Progenitor cell of endocrine pancreas (in vitro differentiated cells): Measurements from ENCODE around the gene RAET1G. TPM values are rescaled to one million over a fixed set of nuclear protein-coding genes. Genes with fewer than 3 reads are reported as not detected.
"Not testable (repeated sequence)": the region's sequence is repeated elsewhere in the genome, so short reads cannot be mapped to it uniquely, and the experiment has no call there.

Experiments used
- DNase-seq: peaks from one replicate; pipeline ENCODE4 v3.0.0; 2021; ENCODE audit warnings: low spot score; ENCODE audit not compliant: unreplicated experiment
- H3K27ac Mint-ChIP-seq: 2 replicates; pipeline ENCODE4 v1.8.0; 2021; ENCODE audit warnings: mild to moderate bottlenecking, moderate library complexity, mixed read lengths
- H3K27me3 Mint-ChIP-seq: 2 replicates; pipeline ENCODE4 v1.8.0; 2021; ENCODE audit warnings: mixed read lengths
- H3K36me3 Mint-ChIP-seq: 2 replicates; pipeline ENCODE4 v1.8.0; 2022; ENCODE audit warnings: mixed read lengths; ENCODE audit not compliant: insufficient read depth
- H3K4me1 Mint-ChIP-seq: 2 replicates; pipeline ENCODE4 v1.8.0; 2021; ENCODE audit warnings: low read depth, mixed read lengths
- H3K4me3 Mint-ChIP-seq: 2 replicates; pipeline ENCODE4 v1.8.0; 2021; ENCODE audit warnings: low read depth, mild to moderate bottlenecking, moderate library complexity, mixed read lengths
- H3K9me3 Mint-ChIP-seq: 2 replicates; pipeline ENCODE4 v1.8.0; 2021; ENCODE audit warnings: low read depth, mixed read lengths
- total RNA-seq: library from RNA; stranded (reverse); gene quantifications from 2 replicates; pipeline ENCODE4 v1.2.1, GENCODE V29; 2021
- TF ChIP-seq, protein P1 (sequence below): fragments of 200-600 bp; sonication (generic); IDR thresholded peaks from one replicate; pipeline ENCODE4 v1.5.0; 2021; ENCODE audit warnings: antibody characterized with exemption, mild to moderate bottlenecking; ENCODE audit not compliant: unreplicated experiment

The RAET1G gene
- total RNA-seq, 1 donor from 2014 or later = not detected

DNA sequence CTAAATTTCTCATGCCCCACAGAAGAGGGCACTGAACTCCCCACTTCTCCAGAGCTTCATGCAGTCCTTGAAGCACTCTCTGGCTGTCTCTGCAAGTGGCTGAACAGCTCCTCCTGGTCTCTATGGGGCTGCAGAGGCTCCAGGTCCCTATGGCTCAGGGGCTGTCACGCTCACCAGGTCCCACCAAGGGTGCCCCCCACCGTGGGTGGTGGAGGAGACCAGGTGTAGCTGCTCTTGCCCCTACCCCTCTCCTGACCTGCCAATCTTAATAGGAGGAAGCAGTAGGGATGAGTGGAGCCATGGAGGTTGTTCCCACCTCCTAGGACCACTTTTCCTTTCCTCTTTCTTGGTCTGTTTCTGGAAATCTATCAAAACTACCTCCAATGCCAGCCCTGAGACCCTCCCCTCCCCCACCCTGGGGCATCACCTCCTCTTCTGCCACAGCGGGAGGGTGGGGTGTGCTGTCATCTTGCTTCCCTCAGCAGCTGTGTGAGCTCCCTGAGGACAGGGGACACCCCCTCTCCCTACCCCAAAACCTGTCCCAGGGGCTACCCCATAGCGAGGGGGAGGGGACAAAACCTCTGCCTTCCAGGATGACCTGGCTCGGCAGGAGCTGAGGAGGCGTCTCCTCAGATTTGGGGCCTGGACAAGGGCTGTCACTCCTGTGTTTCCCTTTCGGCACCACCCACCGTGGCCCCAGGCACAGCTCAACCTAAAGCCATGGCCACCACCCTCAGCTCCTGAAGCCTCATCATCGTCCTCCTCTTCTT, 13.0 kb downstream of the RAET1G start:
- TF ChIP-seq, protein P1, sequence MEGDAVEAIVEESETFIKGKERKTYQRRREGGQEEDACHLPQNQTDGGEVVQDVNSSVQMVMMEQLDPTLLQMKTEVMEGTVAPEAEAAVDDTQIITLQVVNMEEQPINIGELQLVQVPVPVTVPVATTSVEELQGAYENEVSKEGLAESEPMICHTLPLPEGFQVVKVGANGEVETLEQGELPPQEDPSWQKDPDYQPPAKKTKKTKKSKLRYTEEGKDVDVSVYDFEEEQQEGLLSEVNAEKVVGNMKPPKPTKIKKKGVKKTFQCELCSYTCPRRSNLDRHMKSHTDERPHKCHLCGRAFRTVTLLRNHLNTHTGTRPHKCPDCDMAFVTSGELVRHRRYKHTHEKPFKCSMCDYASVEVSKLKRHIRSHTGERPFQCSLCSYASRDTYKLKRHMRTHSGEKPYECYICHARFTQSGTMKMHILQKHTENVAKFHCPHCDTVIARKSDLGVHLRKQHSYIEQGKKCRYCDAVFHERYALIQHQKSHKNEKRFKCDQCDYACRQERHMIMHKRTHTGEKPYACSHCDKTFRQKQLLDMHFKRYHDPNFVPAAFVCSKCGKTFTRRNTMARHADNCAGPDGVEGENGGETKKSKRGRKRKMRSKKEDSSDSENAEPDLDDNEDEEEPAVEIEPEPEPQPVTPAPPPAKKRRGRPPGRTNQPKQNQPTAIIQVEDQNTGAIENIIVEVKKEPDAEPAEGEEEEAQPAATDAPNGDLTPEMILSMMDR = no peak
- DNase-seq = no peak
- Mint-ChIP-seq H3K27me3 (peaks cover 47% of the 10 kb centered on the region), H3K36me3 (peaks cover 3% of the 10 kb centered on the region), H3K4me3 (no peak overlapping the region), H3K9me3 (peaks cover 9% of the 10 kb centered on the region), H3K4me1 (no peaks in the 10 kb centered on the region), H3K27ac (no peak overlapping the region)

DNA sequence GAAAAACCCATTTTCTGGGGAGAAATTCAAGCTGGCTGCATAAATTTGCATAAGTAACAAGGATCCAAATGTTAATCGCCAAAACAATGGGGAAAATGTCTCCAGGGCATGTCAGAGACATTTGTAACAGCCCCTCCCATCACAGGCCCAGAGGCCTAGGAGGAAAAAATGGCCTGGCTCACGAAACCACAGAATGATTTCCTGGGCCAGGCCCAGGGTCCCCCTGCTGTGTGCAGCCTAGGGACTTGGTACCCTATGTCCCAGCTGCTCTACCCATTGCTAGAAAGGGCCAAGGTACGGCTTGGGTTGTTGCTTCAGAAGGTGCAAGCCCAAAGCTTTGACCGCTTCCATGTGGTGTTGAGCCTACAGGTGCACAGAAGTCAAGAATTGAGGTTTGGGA, 14.4 kb downstream of the RAET1G start:
- not testable (repeated sequence) for H3K36me3 Mint-ChIP-seq, H3K4me1 Mint-ChIP-seq, H3K27ac Mint-ChIP-seq, H3K9me3 Mint-ChIP-seq, DNase-seq, H3K4me3 Mint-ChIP-seq
- H3K27me3 Mint-ChIP-seq = peaks cover 34% of the 10 kb centered on the region

DNA sequence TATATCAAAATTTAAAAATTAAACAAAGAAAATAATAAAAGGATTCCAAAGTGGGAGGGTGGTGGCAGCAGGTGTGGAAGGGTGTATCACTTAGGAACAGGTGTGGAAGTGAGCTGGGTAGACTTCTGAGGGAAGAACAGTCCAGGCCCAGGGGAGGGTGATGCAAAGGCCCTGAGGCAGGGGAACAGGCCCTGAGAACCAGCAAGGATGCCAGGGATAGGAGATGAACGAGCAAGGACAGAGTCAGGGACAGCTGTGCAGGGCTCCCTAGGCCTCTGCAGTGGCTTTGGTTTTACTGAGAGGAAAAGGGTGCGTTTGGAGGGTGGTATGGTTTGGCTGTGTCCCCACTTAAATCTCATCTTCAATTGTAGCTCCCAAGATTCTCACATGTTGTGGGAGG, 15.6 kb downstream of the RAET1G start:
- no peak for DNase-seq
- H3K4me1 Mint-ChIP-seq = no peaks in the 10 kb centered on the region
- no peak overlapping the region for H3K4me3 Mint-ChIP-seq
- peaks cover 3% of the 10 kb centered on the region for H3K36me3 Mint-ChIP-seq
- peaks cover 25% of the 10 kb centered on the region for H3K27me3 Mint-ChIP-seq
- TF ChIP-seq, protein P1 = no peak
- H3K9me3 Mint-ChIP-seq = peaks cover 9% of the 10 kb centered on the region
- H3K27ac Mint-ChIP-seq = no peak overlapping the region

DNA sequence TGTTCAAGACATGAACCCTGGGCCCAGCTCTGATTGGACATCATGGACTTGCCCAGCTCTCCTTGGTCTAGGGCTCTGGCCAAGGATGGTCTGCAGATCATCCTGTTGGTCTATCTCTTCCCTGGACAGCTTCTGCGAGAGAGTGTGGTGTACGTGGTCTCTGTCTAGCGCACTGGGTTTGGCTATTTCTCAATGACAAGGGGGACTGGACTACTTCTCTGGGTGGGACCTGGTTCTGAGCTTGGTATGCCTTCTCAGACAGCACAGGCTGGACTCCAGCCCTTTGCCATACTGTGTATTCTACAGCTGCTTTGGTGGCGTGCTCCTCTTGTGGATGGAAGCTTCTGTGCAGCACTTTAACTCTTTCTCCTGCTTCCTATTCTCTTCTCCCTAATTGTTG, 16.5 kb downstream of the RAET1G start:
- H3K4me3 Mint-ChIP-seq = no peak overlapping the region
- no peak overlapping the region for H3K27ac Mint-ChIP-seq
- DNase-seq = no peak
- no peaks in the 10 kb centered on the region for H3K4me1 Mint-ChIP-seq
- TF ChIP-seq, protein P1 = no peak
- H3K27me3 Mint-ChIP-seq = peaks cover 29% of the 10 kb centered on the region
- peaks cover 3% of the 10 kb centered on the region for H3K36me3 Mint-ChIP-seq
- peaks cover 9% of the 10 kb centered on the region for H3K9me3 Mint-ChIP-seq

DNA sequence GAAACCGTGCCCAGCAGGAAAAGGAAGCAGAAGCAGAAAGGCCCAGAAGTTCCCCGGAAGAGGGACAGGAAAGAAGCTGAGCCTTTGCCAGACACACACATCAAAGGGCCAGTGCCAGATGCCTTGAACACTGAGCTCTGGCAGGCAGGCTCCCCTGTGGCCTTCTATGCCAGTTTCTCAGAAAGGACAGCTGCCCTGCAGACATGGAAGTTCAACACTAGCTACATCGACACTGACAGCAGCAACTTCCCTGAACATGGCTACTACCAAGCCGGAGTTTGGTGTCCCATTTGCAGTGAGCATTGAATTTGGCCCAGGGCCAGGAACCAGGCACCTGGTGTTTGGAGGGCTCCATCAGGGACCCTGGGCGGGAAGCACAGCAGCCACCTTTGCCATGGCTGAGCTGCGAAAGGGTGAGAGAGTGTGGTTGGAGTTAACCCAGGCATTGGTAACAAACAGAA, 17.0 kb downstream of the RAET1G start:
- peaks cover 24% of the 10 kb centered on the region for H3K27me3 Mint-ChIP-seq
- DNase-seq = no peak

More for the DNA sequence above, 17.0 kb downstream of the RAET1G start:
- Mint-ChIP-seq H3K36me3 (peaks cover 3% of the 10 kb centered on the region), H3K4me3 (no peak overlapping the region), H3K27ac (no peak overlapping the region), H3K9me3 (peaks cover 9% of the 10 kb centered on the region), H3K4me1 (no peaks in the 10 kb centered on the region)
- TF ChIP-seq, protein P1 = no peak
